MM.1S (cell line): ENCODE results near the gene ARHGAP25.

Experiments used
- DNase-seq: peaks from one replicate; pipeline ENCODE4 v3.0.0-alpha.2; 2015
- H2AFZ ChIP-seq: fragments of 300-600 bp; sonication (generic); 2 replicates; pipeline ENCODE4 v1.6.0; 2016; ENCODE audit warnings: antibody characterized with exemption, low read length
- H3F3A ChIP-seq: fragments of 300-600 bp; sonication (generic); 2 replicates; pipeline ENCODE4 v1.6.1; 2016; ENCODE audit warnings: mild to moderate bottlenecking, antibody characterized with exemption, low read length, moderate library complexity, mixed read lengths; ENCODE audit not compliant: insufficient read depth
- H3K27ac ChIP-seq: fragments of 300-600 bp; sonication (generic); 2 replicates; pipeline ENCODE4 v1.5.1; 2016; ENCODE audit warnings: mild to moderate bottlenecking, low read length
- H3K27me3 ChIP-seq: fragments of 300-600 bp; sonication (generic); replicated peaks from 2 replicates; pipeline ENCODE4 v1.6.0; 2016; ENCODE audit warnings: low read length; ENCODE audit not compliant: insufficient read depth
- H3K36me3 ChIP-seq: fragments of 300-600 bp; sonication (generic); replicated peaks from 2 replicates; pipeline ENCODE4 v1.6.1; 2016; ENCODE audit warnings: mild to moderate bottlenecking, low read length, mixed read lengths; ENCODE audit not compliant: insufficient read depth
- H3K4me1 ChIP-seq: fragments of 300-600 bp; sonication (generic); 2 replicates; pipeline ENCODE4 v1.6.1; 2016; ENCODE audit warnings: low read length, mixed read lengths
- H3K4me2 ChIP-seq: fragments of 300-600 bp; sonication (generic); 2 replicates; pipeline ENCODE4 v1.6.0; 2016; ENCODE audit warnings: low read depth, low read length
- H3K4me3 ChIP-seq: fragments of 300-600 bp; sonication (generic); 2 replicates; pipeline ENCODE4 v1.5.1; 2016; ENCODE audit warnings: low read length, mixed read lengths
- H3K79me2 ChIP-seq: fragments of 300-600 bp; sonication (generic); 2 replicates; pipeline ENCODE4 v1.6.1; 2016; ENCODE audit warnings: mixed run types, low read length, mixed read lengths
- H3K9ac ChIP-seq: fragments of 300-600 bp; sonication (generic); 2 replicates; pipeline ENCODE4 v1.6.1; 2016; ENCODE audit warnings: low read length, mixed read lengths
- H3K9me2 ChIP-seq: fragments of 300-600 bp; sonication (generic); replicated peaks from 2 replicates; pipeline ENCODE4 v1.6.1; 2016; ENCODE audit warnings: mild to moderate bottlenecking, low read length, mixed read lengths; ENCODE audit not compliant: insufficient read depth
- H3K9me3 ChIP-seq: fragments of 300-600 bp; sonication (generic); replicated peaks from 2 replicates; pipeline ENCODE4 v1.6.1; 2016; ENCODE audit warnings: mild to moderate bottlenecking, low read length, mixed read lengths; ENCODE audit not compliant: insufficient read depth
- H4K20me1 ChIP-seq: fragments of 300-600 bp; sonication (generic); 2 replicates; pipeline ENCODE4 v1.6.1; 2016; ENCODE audit warnings: mild to moderate bottlenecking, low read length, moderate library complexity, mixed read lengths; ENCODE audit not compliant: insufficient read depth
- EZH2 ChIP-seq: fragments of 300-600 bp; sonication (generic); optimal IDR thresholded peaks from 2 replicates; pipeline ENCODE3; 2017; ENCODE audit warnings: low read depth, mild to moderate bottlenecking, antibody characterized with exemption, low read length, mixed read lengths
- EZH2phosphoT487 ChIP-seq: fragments of 300-600 bp; sonication (generic); IDR thresholded peaks from 2 replicates; pipeline ENCODE4 v1.6.1; 2018; ENCODE audit warnings: antibody characterized with exemption, low read length
- TF ChIP-seq, protein P1 (sequence below): fragments of 300-600 bp; sonication (generic); IDR thresholded peaks from 2 replicates; pipeline ENCODE4 v1.5.1; 2016; ENCODE audit warnings: antibody characterized with exemption, low read length, mixed read lengths

The ARHGAP25 gene

DNA sequence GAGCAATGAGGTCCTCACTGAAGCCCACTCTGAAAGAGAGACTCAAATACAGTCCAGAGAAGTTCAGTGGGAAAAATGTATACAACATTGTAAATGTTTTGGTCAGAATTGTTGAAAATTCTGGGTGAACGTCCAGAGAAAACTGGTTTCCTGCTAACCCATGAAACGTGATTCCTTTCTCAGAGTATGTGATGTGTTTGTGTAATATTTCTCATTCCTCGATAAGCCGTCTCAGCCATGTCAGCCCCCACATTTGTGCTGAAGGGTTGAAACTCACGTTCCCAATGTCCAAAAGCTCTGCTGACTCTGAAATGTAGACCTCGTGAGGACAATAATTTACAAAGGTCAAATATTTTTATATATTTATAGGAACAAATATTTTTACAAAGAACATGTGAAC, 84.9 kb downstream of the ARHGAP25 start:
- TF ChIP-seq EZH2 (no peak), EZH2phosphoT487 (no peak)
- TF ChIP-seq, protein P1, sequence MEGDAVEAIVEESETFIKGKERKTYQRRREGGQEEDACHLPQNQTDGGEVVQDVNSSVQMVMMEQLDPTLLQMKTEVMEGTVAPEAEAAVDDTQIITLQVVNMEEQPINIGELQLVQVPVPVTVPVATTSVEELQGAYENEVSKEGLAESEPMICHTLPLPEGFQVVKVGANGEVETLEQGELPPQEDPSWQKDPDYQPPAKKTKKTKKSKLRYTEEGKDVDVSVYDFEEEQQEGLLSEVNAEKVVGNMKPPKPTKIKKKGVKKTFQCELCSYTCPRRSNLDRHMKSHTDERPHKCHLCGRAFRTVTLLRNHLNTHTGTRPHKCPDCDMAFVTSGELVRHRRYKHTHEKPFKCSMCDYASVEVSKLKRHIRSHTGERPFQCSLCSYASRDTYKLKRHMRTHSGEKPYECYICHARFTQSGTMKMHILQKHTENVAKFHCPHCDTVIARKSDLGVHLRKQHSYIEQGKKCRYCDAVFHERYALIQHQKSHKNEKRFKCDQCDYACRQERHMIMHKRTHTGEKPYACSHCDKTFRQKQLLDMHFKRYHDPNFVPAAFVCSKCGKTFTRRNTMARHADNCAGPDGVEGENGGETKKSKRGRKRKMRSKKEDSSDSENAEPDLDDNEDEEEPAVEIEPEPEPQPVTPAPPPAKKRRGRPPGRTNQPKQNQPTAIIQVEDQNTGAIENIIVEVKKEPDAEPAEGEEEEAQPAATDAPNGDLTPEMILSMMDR = no peak
- Histone ChIP-seq H3K4me1 (no peaks in the 10 kb centered on the region), H3K4me3 (no peak overlapping the region), H3K79me2 (no peaks in the 10 kb centered on the region), H3K36me3 (no peaks in the 10 kb centered on the region), H2AFZ (no peak overlapping the region), H3K9ac (no peak overlapping the region), H3K9me2 (no peaks in the 10 kb centered on the region), H4K20me1 (no peaks in the 10 kb centered on the region), H3F3A (no peaks in the 10 kb centered on the region; the same call in 1 of the 2 replicates), H3K27ac (no peak overlapping the region), H3K9me3 (no peaks in the 10 kb centered on the region), H3K27me3 (no peaks in the 10 kb centered on the region), H3K4me2 (no peak overlapping the region)
- DNase-seq = no peak

DNA sequence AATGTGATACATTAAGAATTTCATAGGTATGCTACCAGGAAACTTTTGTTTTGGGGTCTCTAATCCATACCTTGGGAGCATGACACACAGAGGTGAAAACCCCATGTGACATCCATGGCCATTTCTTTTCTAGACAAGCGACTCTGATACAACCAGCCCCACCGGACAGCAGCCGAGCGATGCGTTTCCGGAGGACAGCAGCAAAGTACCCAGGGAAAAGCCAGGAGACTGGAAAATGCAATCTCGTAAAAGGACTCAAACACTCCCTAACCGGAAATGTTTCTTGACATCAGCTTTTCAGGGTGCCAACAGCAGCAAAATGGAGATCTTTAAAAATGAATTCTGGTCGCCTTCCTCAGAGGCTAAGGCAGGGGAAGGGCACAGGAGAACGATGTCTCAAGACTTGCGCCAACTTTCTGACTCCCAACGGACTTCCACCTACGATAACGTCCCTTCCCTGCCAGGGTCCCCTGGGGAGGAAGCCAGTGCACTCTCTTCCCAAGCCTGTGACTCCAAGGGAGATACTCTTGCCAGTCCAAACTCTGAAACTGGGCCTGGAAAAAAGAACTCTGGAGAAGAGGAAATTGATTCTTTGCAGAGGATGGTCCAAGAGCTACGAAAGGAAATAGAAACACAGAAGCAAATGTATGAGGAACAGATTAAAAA, 87.7 kb downstream of the ARHGAP25 start:
- DNase-seq = no peak
- Histone ChIP-seq H3K9ac (no peak overlapping the region), H3K36me3 (no peaks in the 10 kb centered on the region), H3K4me2 (no peak overlapping the region), H3K4me3 (no peak overlapping the region), H3K4me1 (no peaks in the 10 kb centered on the region), H3K9me3 (no peaks in the 10 kb centered on the region), H3F3A (no peaks in the 10 kb centered on the region), H3K79me2 (no peaks in the 10 kb centered on the region), H3K27ac (no peak overlapping the region), H2AFZ (no peak overlapping the region), H3K27me3 (no peaks in the 10 kb centered on the region), H4K20me1 (no peaks in the 10 kb centered on the region), H3K9me2 (no peaks in the 10 kb centered on the region)
- TF ChIP-seq EZH2 (no peak), EZH2phosphoT487 (no peak)
- TF ChIP-seq, protein P1 = no peak

DNA sequence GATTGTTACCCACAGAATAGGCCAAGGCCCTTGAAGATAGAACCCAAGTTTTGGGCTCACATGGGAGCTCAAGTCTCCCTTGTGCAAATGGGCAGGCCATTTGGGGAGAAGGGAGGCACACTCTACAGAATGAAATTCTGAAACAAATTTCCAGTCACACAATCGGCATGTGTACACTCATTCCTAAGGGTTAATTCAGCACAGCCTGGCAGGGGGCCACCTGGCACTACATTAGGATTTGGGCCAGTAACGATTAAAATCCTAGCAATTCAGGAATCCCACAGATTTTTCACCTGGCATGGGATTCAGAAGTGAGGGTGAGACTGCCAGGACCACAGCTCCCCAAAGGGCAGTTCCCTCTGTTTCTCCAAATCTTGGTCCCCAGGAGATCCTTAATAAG, 90.2 kb downstream of the ARHGAP25 start:
- DNase-seq = no peak
- Histone ChIP-seq H2AFZ (no peak overlapping the region), H3K9me3 (no peaks in the 10 kb centered on the region), H3K9me2 (no peaks in the 10 kb centered on the region), H3K4me2 (no peak overlapping the region), H3F3A (no peaks in the 10 kb centered on the region; the same call in 1 of the 2 replicates), H4K20me1 (no peaks in the 10 kb centered on the region), H3K36me3 (no peaks in the 10 kb centered on the region), H3K27ac (no peak overlapping the region), H3K4me3 (no peak overlapping the region), H3K27me3 (no peaks in the 10 kb centered on the region), H3K9ac (no peak overlapping the region), H3K79me2 (no peaks in the 10 kb centered on the region), H3K4me1 (peaks cover 7% of the 10 kb centered on the region)
- TF ChIP-seq EZH2 (no peak), EZH2phosphoT487 (no peak)
- TF ChIP-seq, protein P1 = no peak
